Transverse colon (tissue), 4 donors: Measurements from ENCODE around the gene SMYD3. TPM values are rescaled to one million over a fixed set of nuclear protein-coding genes. Genes with fewer than 3 reads are reported as not detected.

Experiments used
- DNase-seq: peaks from one replicate; pipeline ENCODE4 v3.0.0-alpha.2; 2019
- H3K27ac ChIP-seq, 4 donors: fragments of 200-600 bp; sonication (generic); 2 replicates each; pipeline ENCODE4 v1.5.1; 2016 to 2018; ENCODE audit warnings: inconsistent platforms in 4 of 4
- H3K27me3 ChIP-seq: fragments of 200-600 bp; sonication (generic); 2 replicates; pipeline ENCODE4 v1.5.1; 2017; ENCODE audit warnings: inconsistent platforms
- H3K36me3 ChIP-seq, 4 donors: fragments of 200-600 bp; sonication (generic); 2 replicates each; pipeline ENCODE4 v1.5.1; 2017 to 2019; ENCODE audit warnings: inconsistent platforms in 4 of 4
- H3K4me1 ChIP-seq, 4 donors: fragments of 200-600 bp; sonication (generic); 2 replicates each; pipeline ENCODE4 v1.5.1; 2017 to 2020; ENCODE audit warnings: inconsistent platforms in 4 of 4
- H3K4me3 ChIP-seq, 4 donors: fragments of 200-600 bp; sonication (generic); 1 replicate in 1 of 4; 2 replicates in 3 of 4; pipeline versions ENCODE4 v1.5.1 to v1.6.1; 2017 to 2019; ENCODE audit warnings: inconsistent platforms in 4 of 4
- H3K9me3 ChIP-seq, 2 donors: fragments of 200-600 bp; sonication (generic); 2 replicates each; pipeline ENCODE4 v1.5.1; 2017 to 2019; ENCODE audit warnings: inconsistent platforms in 2 of 2
- CTCF ChIP-seq, 5 experiments: fragments of 200-600 bp in 3 of 5; fragments of 450-650 bp in 2 of 5; sonication (generic) in 3 of 5; IDR thresholded peaks; 1 replicate in 2 of 5; 2 replicates in 3 of 5; pipeline ENCODE4 v1.5.1; 2016 to 2017; ENCODE audit warnings: antibody characterized with exemption in 5 of 5, inconsistent platforms in 3 of 5, mild to moderate bottlenecking in 2 of 5, moderate library complexity in 1 of 5
- EP300 ChIP-seq: sonication (generic); formaldehyde crosslinking; IDR thresholded peaks from one replicate; pipeline ENCODE4 v1.6.1; 2017; ENCODE audit warnings: antibody characterized with exemption, low read depth
- POLR2A ChIP-seq: fragments of 450-650 bp; IDR thresholded peaks from one replicate; pipeline ENCODE4 v1.6.1; 2016; ENCODE audit warnings: antibody characterized with exemption, mild to moderate bottlenecking, moderate library complexity
- POLR2AphosphoS5 ChIP-seq, 3 donors: sonication (generic); formaldehyde crosslinking; IDR thresholded peaks; one replicate each; pipeline ENCODE4 v1.6.1; 2016; ENCODE audit warnings: antibody characterized with exemption in 3 of 3
- WGBS, 2 donors: methylation state at CpG; one replicate each; pipeline ENCODE4 v1.1.5; 2018; ENCODE audit warnings: low coverage in 1 of 2; 5-methylcytosine and 5-hydroxymethylcytosine counted together
- in situ Hi-C, 4 donors: fragments of 200-750 bp; cut with MboI; loops; one replicate each; pipeline versions ENCODE4 v1.15.0 to v1.15.1; 2017; ENCODE audit warnings: low sequenced_read_pairs in 3 of 4, low pct_ligation_motif_present in 1 of 4, low pct_unique_long_range_greater_than_20kb in 1 of 4
- intact Hi-C: fragments of 100-400 bp; cut with DNase I; formaldehyde crosslinking; loops from one replicate; pipeline ENCODE4 v1.15.1; 2023; ENCODE audit warnings: low total_unique reads
- total RNA-seq, 4 donors: library from RNA; depleted of rRNA; stranded (reverse); fragments of >200 nt; gene quantifications; one replicate each; pipeline ENCODE4 v1.1.0, GENCODE V29; 2016

Gene SMYD3
- total RNA-seq, 4 donors from 2014 or later, result 10.5 to 31.3 (median 25.8) TPM

GRCh38 chr1:246199086-246199645, 307.9 kb downstream of the SMYD3 start:
- TF ChIP-seq POLR2AphosphoS5 (IDR thresholded peaks at IDR 0.05) (no peak), CTCF (IDR thresholded peaks at IDR 0.05) (no peak), POLR2A (no peak), EP300 (no peak)
- WGBS, 2 donors, result 59 to 82% methylated on average over 4 of the region's 4 CpGs
- H3K27ac ChIP-seq, result no peak overlapping the region
- no peak for DNase-seq
- in situ Hi-C loops, result no loop called here
- H3K4me1 ChIP-seq, result no peaks in the 10 kb centered on the region
- no peaks in the 10 kb centered on the region for H3K9me3 ChIP-seq
- intact Hi-C loops, result no loop called here
- H3K27me3 ChIP-seq, result no peaks in the 10 kb centered on the region
- H3K4me3 ChIP-seq, result no peak overlapping the region
- H3K36me3 ChIP-seq, result no peaks in the 10 kb centered on the region

GRCh38 chr1:246198115-246198816, 308.8 kb downstream of the SMYD3 start:
- no peak overlapping the region for H3K27ac ChIP-seq
- H3K27me3 ChIP-seq, result no peaks in the 10 kb centered on the region
- intact Hi-C loops (no loop called here), in situ Hi-C loops (no loop called here)
- H3K9me3 ChIP-seq, result no peaks in the 10 kb centered on the region
- no peaks in the 10 kb centered on the region for H3K4me1 ChIP-seq
- 80 to 82% methylated on average over 2 of the region's 2 CpGs for WGBS, 2 donors
- no peaks in the 10 kb centered on the region for H3K36me3 ChIP-seq
- DNase-seq, result no peak
- TF ChIP-seq EP300 (no peak), POLR2A (no peak), CTCF (IDR thresholded peaks at IDR 0.05) (no peak), POLR2AphosphoS5 (IDR thresholded peaks at IDR 0.05) (no peak)
- no peak overlapping the region for H3K4me3 ChIP-seq

- no peaks in the 10 kb centered on the region for H3K4me1 ChIP-seq
- TF ChIP-seq POLR2A (no peak), POLR2AphosphoS5 (IDR thresholded peaks at IDR 0.05) (no peak), CTCF (IDR thresholded peaks at IDR 0.05) (no peak), EP300 (no peak)
- 92 to 93% methylated on average over 6 to 9 of the region's 9 CpGs for WGBS, 2 donors
- in situ Hi-C loops (no loop called here), intact Hi-C loops (no loop called here)
- DNase-seq, result no peak
- H3K36me3 ChIP-seq, result no peaks in the 10 kb centered on the region
- no peaks in the 10 kb centered on the region for H3K9me3 ChIP-seq
- no peaks in the 10 kb centered on the region for H3K27me3 ChIP-seq
- H3K27ac ChIP-seq, result no peak overlapping the region
- no peak overlapping the region for H3K4me3 ChIP-seq
Measured at GRCh38 chr1:246197076-246197475, 310.0 kb downstream of the SMYD3 start.

- intact Hi-C loops, result no loop called here
Measured at GRCh38 chr1:246195296-246195695, 311.8 kb downstream of the SMYD3 start.

More at GRCh38 chr1:246195296-246195695, 311.8 kb downstream of the SMYD3 start:
- Histone ChIP-seq H3K27ac (no peak overlapping the region), H3K4me1 (no peaks in the 10 kb centered on the region), H3K27me3 (no peaks in the 10 kb centered on the region), H3K9me3 (no peaks in the 10 kb centered on the region), H3K4me3 (no peak overlapping the region), H3K36me3 (no peaks in the 10 kb centered on the region)
- 83 to 95% methylated on average over 7 of the region's 7 CpGs for WGBS, 2 donors
- TF ChIP-seq CTCF (IDR thresholded peaks at IDR 0.05) (no peak), POLR2A (no peak), EP300 (no peak), POLR2AphosphoS5 (IDR thresholded peaks at IDR 0.05) (no peak)
- no peak for DNase-seq
- in situ Hi-C loops, result no loop called here
